ENCODE data around the gene PCYT2.

DNA sequence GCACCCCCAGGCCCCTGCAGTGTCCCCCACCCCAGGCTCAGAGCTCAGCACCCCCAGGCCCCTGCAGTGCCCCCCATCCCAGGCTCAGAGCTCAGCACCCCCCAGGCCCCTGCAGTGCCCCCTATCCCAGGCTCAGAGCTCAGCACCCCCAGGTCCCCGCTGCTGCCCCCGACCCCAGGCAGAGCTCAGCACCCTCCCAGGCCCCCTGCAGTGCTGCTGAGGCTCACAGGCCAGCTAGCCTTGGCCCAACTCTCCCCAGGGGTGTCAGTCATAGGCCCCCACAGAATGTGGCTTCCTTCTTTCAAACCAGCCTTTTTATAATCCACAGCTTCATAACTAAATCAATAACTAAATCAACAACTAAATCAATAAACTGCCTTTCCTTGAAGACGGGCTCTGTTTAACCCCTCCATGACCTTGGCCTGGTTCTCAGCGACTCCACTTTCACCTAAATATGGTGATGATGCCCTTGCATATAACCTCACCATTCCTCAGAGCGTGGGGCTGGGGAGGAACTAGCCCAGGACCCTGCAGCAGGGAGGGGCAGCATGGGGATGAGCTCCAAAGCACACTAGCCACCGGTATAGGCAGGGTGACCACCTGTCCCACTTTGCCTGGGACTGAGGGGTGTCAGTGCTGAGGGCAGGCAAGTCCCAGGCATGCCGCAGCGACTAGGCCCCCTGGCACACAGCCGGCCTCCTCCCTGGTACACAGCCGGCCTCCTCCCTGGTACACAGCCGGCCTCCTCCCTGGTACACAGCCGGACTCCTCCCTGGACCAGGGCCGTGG is 44.8 kb upstream of the PCYT2 start:
- TF ChIP-seq, protein P1, sequence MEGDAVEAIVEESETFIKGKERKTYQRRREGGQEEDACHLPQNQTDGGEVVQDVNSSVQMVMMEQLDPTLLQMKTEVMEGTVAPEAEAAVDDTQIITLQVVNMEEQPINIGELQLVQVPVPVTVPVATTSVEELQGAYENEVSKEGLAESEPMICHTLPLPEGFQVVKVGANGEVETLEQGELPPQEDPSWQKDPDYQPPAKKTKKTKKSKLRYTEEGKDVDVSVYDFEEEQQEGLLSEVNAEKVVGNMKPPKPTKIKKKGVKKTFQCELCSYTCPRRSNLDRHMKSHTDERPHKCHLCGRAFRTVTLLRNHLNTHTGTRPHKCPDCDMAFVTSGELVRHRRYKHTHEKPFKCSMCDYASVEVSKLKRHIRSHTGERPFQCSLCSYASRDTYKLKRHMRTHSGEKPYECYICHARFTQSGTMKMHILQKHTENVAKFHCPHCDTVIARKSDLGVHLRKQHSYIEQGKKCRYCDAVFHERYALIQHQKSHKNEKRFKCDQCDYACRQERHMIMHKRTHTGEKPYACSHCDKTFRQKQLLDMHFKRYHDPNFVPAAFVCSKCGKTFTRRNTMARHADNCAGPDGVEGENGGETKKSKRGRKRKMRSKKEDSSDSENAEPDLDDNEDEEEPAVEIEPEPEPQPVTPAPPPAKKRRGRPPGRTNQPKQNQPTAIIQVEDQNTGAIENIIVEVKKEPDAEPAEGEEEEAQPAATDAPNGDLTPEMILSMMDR (IDR thresholded peaks at IDR 0.05), result no peak
- TF ChIP-seq POLR2A (IDR thresholded peaks at IDR 0.05) (no peak), POLR2AphosphoS5 (IDR thresholded peaks at IDR 0.05) (no peak)

All from prostate gland (tissue), 2 donors.